GM19043 (cell line): Measurements from ENCODE around the gene ARID3A.
A peak's percentile ranks its signal among the peaks of the same experiment; 100 is the strongest.

Experiments
- ATAC-seq: cut with Tn5 transposase; IDR thresholded peaks from one replicate; pipeline ENCODE4 v1.9.1; 2021; ENCODE audit warnings: low read depth; ENCODE audit not compliant: unreplicated experiment

ARID3A gene

GRCh38 chr19:943551-944170 is 17.8 kb downstream of the ARID3A start:
- ATAC-seq: no peak

- no peak for ATAC-seq
Measured at GRCh38 chr19:944171-944567, 18.3 kb downstream of the ARID3A start.

GRCh38 chr19:944663-945241 is 18.9 kb downstream of the ARID3A start:
- ATAC-seq: no peak

GRCh38 chr19:945401-946252 is 19.8 kb downstream of the ARID3A start:
- no peak for ATAC-seq

- ATAC-seq: no peak
Measured at GRCh38 chr19:947090-947706, 21.4 kb downstream of the ARID3A start.

GRCh38 chr19:947707-948539 is 22.1 kb downstream of the ARID3A start:
- ATAC-seq: peak; percentile 69

- ATAC-seq: no peak
Measured at GRCh38 chr19:948842-949496, 23.1 kb downstream of the ARID3A start.

- no peak for ATAC-seq
Measured at GRCh38 chr19:950352-951066, 24.7 kb downstream of the ARID3A start.

- no peak for ATAC-seq
Measured at GRCh38 chr19:952049-952679, 26.3 kb downstream of the ARID3A start.

- ATAC-seq: no peak
Measured at GRCh38 chr19:952680-953444, 27.0 kb downstream of the ARID3A start.

GRCh38 chr19:953445-954271 is 27.8 kb downstream of the ARID3A start:
- ATAC-seq: no peak

GRCh38 chr19:954272-954671 is 28.4 kb downstream of the ARID3A start:
- ATAC-seq: no peak

- ATAC-seq: no peak
Measured at GRCh38 chr19:954672-955494, 29.0 kb downstream of the ARID3A start.

GRCh38 chr19:955803-956765 is 30.2 kb downstream of the ARID3A start:
- no peak for ATAC-seq

- ATAC-seq: no peak
Measured at GRCh38 chr19:956766-957440, 31.1 kb downstream of the ARID3A start.
